ENCODE data around the gene ELMO1.

- TF ChIP-seq, protein P1, sequence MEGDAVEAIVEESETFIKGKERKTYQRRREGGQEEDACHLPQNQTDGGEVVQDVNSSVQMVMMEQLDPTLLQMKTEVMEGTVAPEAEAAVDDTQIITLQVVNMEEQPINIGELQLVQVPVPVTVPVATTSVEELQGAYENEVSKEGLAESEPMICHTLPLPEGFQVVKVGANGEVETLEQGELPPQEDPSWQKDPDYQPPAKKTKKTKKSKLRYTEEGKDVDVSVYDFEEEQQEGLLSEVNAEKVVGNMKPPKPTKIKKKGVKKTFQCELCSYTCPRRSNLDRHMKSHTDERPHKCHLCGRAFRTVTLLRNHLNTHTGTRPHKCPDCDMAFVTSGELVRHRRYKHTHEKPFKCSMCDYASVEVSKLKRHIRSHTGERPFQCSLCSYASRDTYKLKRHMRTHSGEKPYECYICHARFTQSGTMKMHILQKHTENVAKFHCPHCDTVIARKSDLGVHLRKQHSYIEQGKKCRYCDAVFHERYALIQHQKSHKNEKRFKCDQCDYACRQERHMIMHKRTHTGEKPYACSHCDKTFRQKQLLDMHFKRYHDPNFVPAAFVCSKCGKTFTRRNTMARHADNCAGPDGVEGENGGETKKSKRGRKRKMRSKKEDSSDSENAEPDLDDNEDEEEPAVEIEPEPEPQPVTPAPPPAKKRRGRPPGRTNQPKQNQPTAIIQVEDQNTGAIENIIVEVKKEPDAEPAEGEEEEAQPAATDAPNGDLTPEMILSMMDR (IDR thresholded peaks at IDR 0.05) = no peak
- no peak for TF ChIP-seq POLR2AphosphoS5 (IDR thresholded peaks at IDR 0.05)
- TF ChIP-seq POLR2A (IDR thresholded peaks at IDR 0.05) = no peak
- no peak for TF ChIP-seq EP300 (IDR thresholded peaks at IDR 0.05)
These were observed 641.8 kb downstream of the ELMO1 start for GRCh38 chr7:36806891-36807290.
